ENCODE measurements around the gene VWA5B2.
A peak's percentile ranks its signal among the peaks of the same experiment; 100 is the strongest.
"Not testable (repeated sequence)": the region's sequence is repeated elsewhere in the genome, so short reads cannot be mapped to it uniquely, and the experiment has no call there.

VWA5B2 gene

GRCh38 chr3:184241447-184242296 is 12.3 kb downstream of the VWA5B2 start:
- no peak for DNase-seq (ENCODE audit: low read depth)

- DNase-seq (ENCODE audit: low read depth) = no peak
These were observed 12.9 kb downstream of the VWA5B2 start for GRCh38 chr3:184242297-184242685.

DNA sequence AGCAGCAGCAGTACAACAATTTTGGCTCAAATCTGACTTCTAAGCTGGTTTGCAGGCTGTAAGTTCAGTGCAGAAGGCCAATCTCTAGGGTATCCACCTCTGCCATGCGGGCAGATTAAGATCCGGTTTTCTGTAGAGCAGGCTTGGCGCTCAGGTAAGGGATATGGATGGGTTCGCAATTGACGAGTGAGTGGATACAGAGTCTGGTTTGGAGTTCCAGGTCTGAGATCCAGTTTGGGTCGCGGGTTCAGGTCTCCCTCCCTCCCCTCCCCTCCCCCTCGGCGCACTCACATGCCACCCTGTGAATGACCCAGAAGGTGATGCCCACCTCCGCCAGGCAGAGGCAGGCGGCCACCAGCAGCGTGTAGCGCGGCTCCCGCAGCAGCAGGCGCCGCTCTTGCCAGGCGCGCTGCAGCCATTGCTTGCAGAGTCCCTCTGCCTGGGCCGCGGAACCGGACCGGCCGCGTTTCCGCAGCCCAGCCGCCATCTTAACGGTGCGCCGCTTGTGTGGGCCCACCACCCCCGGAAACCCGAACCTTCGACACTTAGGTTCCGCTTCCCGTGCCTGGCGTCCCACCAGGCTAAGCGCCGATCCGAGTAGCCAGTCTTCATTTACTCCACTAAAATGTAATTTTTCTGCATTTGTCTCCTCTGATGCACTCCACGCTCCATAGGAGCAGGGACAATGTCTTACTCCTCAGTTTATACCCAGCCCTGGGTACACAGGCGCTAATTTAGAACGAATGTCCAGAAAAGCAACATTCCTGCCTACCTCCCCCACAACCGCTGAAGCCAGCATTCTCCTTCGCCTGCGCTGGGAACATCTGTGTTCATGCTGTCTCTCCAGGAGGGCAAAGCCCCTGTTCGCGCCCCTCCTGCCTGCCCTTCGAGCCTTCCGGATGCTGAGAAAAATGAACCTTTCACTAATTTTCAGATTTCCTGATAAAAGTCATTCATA is 19.3 kb downstream of the VWA5B2 start, which contains the start of gene ALG3:
Gene ALG3, minus strand, starts transcription at position 509 of the 958 bp plus-strand sequence. Its CDS starts 22 bp downstream, at position 487.
- peak; percentile 87 for DNase-seq (ENCODE audit: low read depth)

- DNase-seq (ENCODE audit: low read depth) = peak; percentile 97
These were observed 20.2 kb downstream of the VWA5B2 start, which contains the start of gene EEF1AKMT4 for GRCh38 chr3:184249412-184250166. EEF1AKMT4 (plus strand) TSS chr3:184249672; CDS start chr3:184249695, 23 bp downstream.

DNA sequence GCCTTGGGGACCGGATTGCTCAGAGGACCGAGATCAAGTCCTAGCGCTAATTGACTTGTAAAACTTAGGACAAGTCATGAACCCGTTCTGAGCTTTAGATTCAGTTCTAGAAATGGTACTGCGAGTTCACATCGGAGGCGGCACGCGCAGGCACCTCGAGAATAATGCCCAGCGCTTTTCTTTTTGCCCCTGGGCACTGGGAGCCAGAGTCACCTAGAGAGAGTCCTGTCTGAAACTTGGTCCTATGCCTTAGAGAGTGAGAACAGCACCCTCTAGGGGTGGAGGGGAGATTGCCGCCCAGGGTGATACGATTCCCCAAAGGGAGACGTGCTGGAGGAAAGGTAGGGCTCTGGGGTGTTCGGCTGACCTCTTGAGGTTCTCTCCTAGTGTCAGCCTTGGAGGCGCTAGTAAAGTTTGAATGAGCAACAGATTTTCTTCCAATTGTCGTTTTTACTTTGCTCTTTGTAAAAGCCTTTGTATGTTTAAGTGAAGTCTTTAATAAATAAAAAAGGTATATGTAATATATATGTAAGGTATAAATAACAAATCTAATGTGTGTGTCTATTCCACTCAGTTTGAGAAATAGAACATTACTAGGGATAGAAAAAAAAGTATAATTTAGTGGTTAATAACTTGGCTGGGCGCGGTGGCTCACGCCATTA is 20.9 kb downstream of the VWA5B2 start:
- peak; percentile 77 for DNase-seq (ENCODE audit: low read depth)

DNA sequence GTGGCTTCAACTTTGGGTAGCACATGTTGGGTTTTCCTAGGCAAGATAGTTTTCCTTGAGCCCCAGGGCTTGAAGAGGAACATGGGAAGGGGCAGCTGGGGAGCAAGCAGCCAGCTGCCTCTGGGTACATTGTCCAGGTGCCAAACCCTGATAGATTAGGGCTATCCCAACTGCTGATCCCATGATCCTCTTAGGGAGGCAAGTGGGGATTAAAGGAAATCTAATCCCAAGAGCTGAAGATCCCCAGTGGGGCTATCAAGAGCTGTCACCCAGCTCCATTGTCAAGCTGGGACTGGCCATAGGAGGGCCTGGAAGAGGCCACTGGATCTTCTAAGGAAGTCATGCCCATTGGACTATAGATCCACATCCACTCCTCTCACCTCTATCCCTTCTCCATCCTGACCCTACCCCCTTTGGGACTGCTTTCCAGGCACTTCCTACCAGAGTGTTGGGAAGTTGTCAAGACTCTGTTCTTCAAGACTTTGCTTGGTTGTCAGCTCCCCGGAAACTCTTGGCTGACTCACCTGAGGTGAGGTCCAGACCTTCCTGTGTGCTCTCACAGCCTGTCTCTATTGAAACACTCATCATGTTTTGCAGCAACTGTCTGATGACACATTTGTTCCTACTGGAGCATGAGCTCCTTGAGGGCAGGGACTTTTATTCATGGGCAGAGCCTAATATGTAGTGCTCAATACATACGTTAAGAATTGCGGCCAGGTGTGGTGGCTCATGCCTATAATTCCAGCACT is 26.1 kb downstream of the VWA5B2 start:
- no peak for DNase-seq (ENCODE audit: low read depth)

DNA sequence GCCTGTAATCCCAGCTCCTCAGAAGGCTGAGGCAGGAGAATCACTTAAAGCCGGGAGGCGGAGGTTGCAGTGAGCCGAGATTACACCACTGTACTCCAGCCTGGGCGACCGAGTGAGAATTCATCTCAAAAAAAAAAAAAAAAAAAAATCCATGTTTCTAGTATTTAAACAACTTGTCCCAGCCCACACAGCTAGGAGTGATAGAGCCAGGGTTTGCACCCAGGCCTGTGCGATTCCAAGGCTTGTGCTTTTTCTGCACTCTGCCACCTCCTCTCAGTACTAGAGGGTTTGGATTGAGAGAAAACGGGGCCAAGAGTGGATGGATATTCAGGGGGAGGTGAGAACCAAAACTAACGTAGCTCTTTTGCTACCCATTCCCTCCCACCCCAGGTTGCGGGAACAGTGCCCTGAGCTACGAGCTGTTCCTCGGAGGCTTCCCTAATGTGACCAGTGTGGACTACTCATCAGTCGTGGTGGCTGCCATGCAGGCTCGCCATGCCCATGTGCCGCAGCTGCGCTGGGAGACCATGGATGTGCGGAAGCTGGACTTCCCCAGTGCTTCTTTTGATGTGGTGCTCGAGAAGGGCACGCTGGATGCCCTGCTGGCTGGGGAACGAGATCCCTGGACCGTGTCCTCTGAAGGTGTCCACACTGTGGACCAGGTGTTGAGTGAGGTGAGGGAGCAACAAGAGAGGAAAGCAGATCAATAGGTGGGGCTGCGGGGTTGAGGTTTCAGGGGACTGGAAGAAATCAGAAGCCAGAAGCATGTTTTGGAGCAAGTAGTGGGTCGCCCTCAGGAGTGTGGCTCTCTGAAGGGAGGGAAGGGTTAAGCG is 27.9 kb downstream of the VWA5B2 start:
- no peak for DNase-seq (ENCODE audit: low read depth)

GRCh38 chr3:184258926-184259325 is 29.5 kb downstream of the VWA5B2 start:
- no peak for DNase-seq (ENCODE audit: low read depth)

DNA sequence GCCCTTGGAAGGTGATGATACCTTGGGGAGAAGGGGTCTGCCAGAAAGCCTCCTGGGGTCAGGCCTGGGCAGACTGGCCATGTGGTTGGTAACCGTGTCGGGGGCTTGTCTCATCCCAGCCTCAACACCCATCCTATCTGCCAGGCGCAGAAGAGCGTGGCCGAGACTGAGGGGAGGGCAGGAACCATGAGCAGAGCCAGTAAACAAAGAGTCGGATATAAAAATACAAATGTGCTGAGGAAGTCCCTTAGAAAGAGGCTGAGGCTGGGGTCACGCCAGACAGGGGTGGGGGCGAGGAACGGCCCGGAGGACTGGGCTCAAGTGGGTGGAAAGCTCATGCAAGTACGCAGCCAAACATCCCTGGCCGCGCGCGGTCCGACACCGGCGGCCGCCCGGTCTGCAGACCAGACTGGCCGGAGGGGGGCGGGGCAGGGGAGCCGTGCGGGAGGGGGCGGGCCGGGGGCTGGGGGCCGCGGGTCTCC is 30.1 kb downstream of the VWA5B2 start:
- DNase-seq (ENCODE audit: low read depth) = no peak

GRCh38 chr3:184259878-184260723 is 30.7 kb downstream of the VWA5B2 start:
- DNase-seq (ENCODE audit: low read depth) = no peak

DNA sequence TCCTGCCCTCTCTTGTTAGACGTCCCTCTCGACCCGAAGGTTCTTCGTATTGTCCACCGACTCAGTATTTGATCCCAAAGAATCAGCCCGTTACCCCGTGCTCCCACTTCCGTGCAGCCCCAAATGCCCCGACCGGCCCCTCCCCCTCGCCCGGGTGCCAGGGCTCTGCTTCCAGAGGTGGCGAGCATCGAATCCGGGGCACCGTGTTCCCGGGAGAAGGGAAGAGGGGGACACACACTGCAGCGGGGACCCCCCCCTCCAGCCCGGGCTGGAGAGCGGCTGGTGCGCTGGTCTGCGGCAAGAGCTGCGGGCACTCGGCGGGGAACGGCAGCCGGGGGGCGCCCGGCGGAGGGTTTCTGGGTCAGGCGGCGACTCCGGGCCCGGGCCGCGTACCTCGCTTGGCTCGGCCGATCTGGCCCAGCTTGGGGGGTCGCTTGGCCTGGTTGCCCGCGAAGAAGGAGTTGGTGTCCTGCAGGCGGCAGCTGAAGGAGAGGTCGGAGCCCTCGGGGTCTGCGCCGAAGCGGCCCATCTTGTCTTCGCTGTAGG is 31.4 kb downstream of the VWA5B2 start:
- no peak for DNase-seq (ENCODE audit: low read depth)

- DNase-seq (ENCODE audit: low read depth) = no peak
These were observed 32.0 kb downstream of the VWA5B2 start, which contains the start of gene CAMK2N2 for GRCh38 chr3:184261270-184261853. CAMK2N2 (minus strand) TSS chr3:184261553; CDS start chr3:184261285, 268 bp downstream.

- DNase-seq (ENCODE audit: low read depth) = peak; percentile 18
These were observed 32.7 kb downstream of the VWA5B2 start for GRCh38 chr3:184261854-184262763.

GRCh38 chr3:184262764-184263179 is 33.4 kb downstream of the VWA5B2 start:
- no peak for DNase-seq (ENCODE audit: low read depth)

- DNase-seq (ENCODE audit: low read depth) = not testable (repeated sequence)
These were observed 37.9 kb downstream of the VWA5B2 start for GRCh38 chr3:184267249-184267648.

- DNase-seq (ENCODE audit: low read depth) = no peak
These were observed 42.9 kb downstream of the VWA5B2 start for GRCh38 chr3:184272269-184272668.

- DNase-seq (ENCODE audit: low read depth) = no peak
These were observed 46.0 kb downstream of the VWA5B2 start for GRCh38 chr3:184275381-184275701.

Data from fibroblast of gingiva (primary cell).